ENCODE data around the gene RAB3IL1. TPM values are rescaled to one million over a fixed set of nuclear protein-coding genes. Genes with fewer than 3 reads are reported as not detected.

Gene RAB3IL1
- polyA plus RNA-seq, 1 donor = 31.7 TPM

Other genes starting within 250 kb of the RAB3IL1 start
- 8.2 TPM for gene DAGLA, start 237.2 kb downstream of the RAB3IL1 start, polyA plus RNA-seq (ENCODE audit: insufficient read length)
- gene MYRF, start 164.9 kb downstream of the RAB3IL1 start, polyA plus RNA-seq (ENCODE audit: insufficient read length) = 1.5 TPM
- gene TMEM258, start 125.0 kb downstream of the RAB3IL1 start, polyA plus RNA-seq (ENCODE audit: insufficient read length) = 139 TPM
- 14.3 TPM for gene FEN1, start 124.7 kb downstream of the RAB3IL1 start, polyA plus RNA-seq (ENCODE audit: insufficient read length)
- gene FADS1, start 100.6 kb downstream of the RAB3IL1 start, polyA plus RNA-seq (ENCODE audit: insufficient read length) = 16.3 TPM
- 77.5 TPM for gene FADS2, start 89.3 kb downstream of the RAB3IL1 start, polyA plus RNA-seq (ENCODE audit: insufficient read length)
- gene FADS3, start 26.0 kb downstream of the RAB3IL1 start, polyA plus RNA-seq (ENCODE audit: insufficient read length) = 49.6 TPM
- gene BEST1, start 32.8 kb upstream of the RAB3IL1 start, polyA plus RNA-seq (ENCODE audit: insufficient read length) = 4.8 TPM
- gene FTH1, start 50.1 kb upstream of the RAB3IL1 start, polyA plus RNA-seq (ENCODE audit: insufficient read length) = 1,681 TPM
- gene INCENP, start 206.4 kb upstream of the RAB3IL1 start, polyA plus RNA-seq (ENCODE audit: insufficient read length) = 18.2 TPM

Data from hindlimb muscle (tissue), 1 donor.